Measurements from ENCODE around the gene PCBD1. TPM values are rescaled to one million over a fixed set of nuclear protein-coding genes. Genes with fewer than 3 reads are reported as not detected.

Gene PCBD1
- total RNA-seq, 1 experiment from 2014 or later: 52.4 TPM

DNA sequence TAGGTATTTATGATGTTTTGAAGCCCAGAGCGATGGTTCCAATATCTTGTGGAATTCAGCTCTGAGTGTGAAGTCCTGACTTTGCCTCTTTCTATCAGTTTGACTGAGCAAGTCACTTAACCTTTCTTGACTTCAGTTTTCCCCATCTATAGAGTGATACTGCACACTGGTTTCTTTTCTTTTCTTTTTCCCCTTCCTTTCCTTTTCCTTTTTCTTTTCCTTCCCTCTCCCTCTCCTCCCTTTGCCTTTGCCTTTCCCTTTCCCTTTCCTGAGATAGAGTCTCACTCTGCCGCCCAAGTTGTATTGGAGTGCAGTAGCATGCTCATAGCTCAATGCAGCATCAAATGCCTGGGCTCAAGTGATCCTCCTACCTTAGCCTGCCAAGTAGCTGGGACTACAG lies 52.0 kb downstream of the PCBD1 start:
- POLR2A ChIA-PET: interaction anchor here (0.6 kb wide), 1 partner anchor 17 kb away, joined by 3 read pairs; no protein-coding TSS in a partner anchor

GRCh38 chr10:70834441-70835151 lies 53.8 kb downstream of the PCBD1 start:
- no TSS peak for BruUV-seq (replicated peaks)
- TF ChIP-seq CTCF (IDR thresholded peaks at IDR 0.05; ENCODE audit: unreplicated experiment): no peak
- Mint-ChIP-seq H3K36me3 (ENCODE audit: insufficient read depth, unreplicated experiment) (peaks cover 20% of the 10 kb centered on the region), H3K27me3 (ENCODE audit: insufficient read depth, unreplicated experiment) (no peaks in the 10 kb centered on the region), H3K4me1 (ENCODE audit: insufficient read depth, unreplicated experiment) (peaks cover 21% of the 10 kb centered on the region), H3K9me3 (ENCODE audit: unreplicated experiment) (no peaks in the 10 kb centered on the region), H3K27ac (ENCODE audit: low read depth, unreplicated experiment) (no peak overlapping the region), H3K4me3 (ENCODE audit: unreplicated experiment) (no peak overlapping the region)
- CTCF ChIA-PET: no interaction called here
- intact Hi-C loops (cut with micrococcal nuclease): no loop called here
- DNase-seq (ENCODE audit: unreplicated experiment): no peak
- POLR2A ChIA-PET: interaction anchor here (0.7 to 3.0 kb wide), 3 partner anchors 17 to 384 kb away, joined by 3 to 15 read pairs (median 3); no protein-coding TSS in a partner anchor

More for the DNA sequence above, 52.0 kb downstream of the PCBD1 start:
- H3K4me1 Mint-ChIP-seq (ENCODE audit: insufficient read depth, unreplicated experiment): peaks cover 21% of the 10 kb centered on the region
- TF ChIP-seq CTCF (IDR thresholded peaks at IDR 0.05; ENCODE audit: unreplicated experiment): no peak
- no peak for DNase-seq (ENCODE audit: unreplicated experiment)
- H3K36me3 Mint-ChIP-seq (ENCODE audit: insufficient read depth, unreplicated experiment): peaks cover 24% of the 10 kb centered on the region
- H3K27ac Mint-ChIP-seq (ENCODE audit: low read depth, unreplicated experiment): no peak overlapping the region
- H3K9me3 Mint-ChIP-seq (ENCODE audit: unreplicated experiment): no peaks in the 10 kb centered on the region
- CTCF ChIA-PET: interaction anchor here (0.7 kb wide), 1 partner anchor 167 kb away, joined by 3 read pairs; no protein-coding TSS in a partner anchor
- intact Hi-C loops (cut with micrococcal nuclease): no loop called here
- no peak overlapping the region for H3K4me3 Mint-ChIP-seq (ENCODE audit: unreplicated experiment)
- H3K27me3 Mint-ChIP-seq (ENCODE audit: insufficient read depth, unreplicated experiment): no peaks in the 10 kb centered on the region
- BruUV-seq (replicated peaks): no TSS peak

DNA sequence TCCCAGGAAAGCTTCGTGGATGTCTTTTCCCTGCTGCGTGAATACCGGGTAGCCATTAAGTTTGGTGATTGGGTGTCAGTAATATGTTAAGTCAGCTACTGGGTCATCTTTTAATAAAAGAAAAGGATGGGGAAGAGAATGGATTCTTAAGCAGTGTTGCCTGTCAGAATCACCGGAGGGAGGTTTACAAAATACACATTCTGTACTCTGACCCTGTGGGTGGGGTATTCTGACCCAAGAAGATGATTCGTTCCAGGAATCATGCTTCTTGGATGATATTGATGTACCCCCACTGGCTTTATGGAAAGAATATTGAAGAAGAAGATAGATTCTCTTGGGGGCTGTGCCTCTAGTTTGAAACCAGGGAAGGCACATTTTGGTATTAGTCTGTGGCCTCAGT lies 54.3 kb downstream of the PCBD1 start:
- BruUV-seq (replicated peaks): no TSS peak

More for the DNA sequence above, 54.3 kb downstream of the PCBD1 start:
- no peak for DNase-seq (ENCODE audit: unreplicated experiment)
- Mint-ChIP-seq H3K9me3 (ENCODE audit: unreplicated experiment) (no peaks in the 10 kb centered on the region), H3K4me1 (ENCODE audit: insufficient read depth, unreplicated experiment) (peaks cover 21% of the 10 kb centered on the region), H3K27ac (ENCODE audit: low read depth, unreplicated experiment) (no peak overlapping the region), H3K36me3 (ENCODE audit: insufficient read depth, unreplicated experiment) (peaks cover 14% of the 10 kb centered on the region), H3K4me3 (ENCODE audit: unreplicated experiment) (no peak overlapping the region), H3K27me3 (ENCODE audit: insufficient read depth, unreplicated experiment) (no peaks in the 10 kb centered on the region)
- no peak for TF ChIP-seq CTCF (IDR thresholded peaks at IDR 0.05; ENCODE audit: unreplicated experiment)
- intact Hi-C loops (cut with micrococcal nuclease): no loop called here
- CTCF ChIA-PET: interaction anchor here (2.1 kb wide), 1 partner anchor 46 kb away, joined by 8 read pairs; no protein-coding TSS in a partner anchor
- POLR2A ChIA-PET: interaction anchor here (0.7 to 3.0 kb wide), 2 partner anchors 17 to 37 kb away, joined by 3 to 15 read pairs; no protein-coding TSS in a partner anchor

Measured in MCF 10A (cell line).